ENCODE results near the gene SMIM35.

The SMIM35 gene

DNA sequence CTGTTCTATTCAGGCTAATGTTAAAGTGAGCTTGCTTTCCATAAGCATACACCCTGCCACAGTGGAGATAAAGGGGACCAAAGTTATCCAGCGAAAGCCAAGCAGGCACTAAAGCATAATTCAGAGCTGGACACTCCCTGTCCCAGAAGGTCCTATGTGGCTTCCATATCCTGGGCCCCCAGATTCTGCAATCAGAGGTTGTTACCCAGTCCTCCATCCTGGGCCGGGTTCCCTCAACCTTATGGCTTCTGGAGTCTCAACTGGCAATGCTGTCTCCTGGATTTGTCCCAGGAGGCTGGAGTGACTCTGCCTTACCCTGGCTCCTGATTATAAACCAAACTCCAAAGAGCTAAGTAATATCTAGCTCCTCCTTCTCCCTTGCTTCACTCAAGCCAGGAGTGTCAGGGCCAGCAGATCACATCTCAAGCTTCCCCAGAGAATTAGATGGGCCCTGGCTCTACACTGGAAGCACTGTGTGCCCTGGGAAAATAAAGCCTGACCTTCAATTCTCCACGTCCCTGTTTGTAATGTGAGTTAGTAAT is 14.0 kb upstream of the SMIM35 start:
- Histone ChIP-seq H2AFZ (ENCODE audit: low read length) (no peak overlapping the region), H4K20me1 (ENCODE audit: insufficient read depth, low read length) (no peaks in the 10 kb centered on the region), H3F3A (ENCODE audit: insufficient read depth, low read length) (no peaks in the 10 kb centered on the region), H3K27ac (ENCODE audit: low read depth, low read length, poor library complexity, severe bottlenecking) (no peak overlapping the region), H3K9me3 (ENCODE audit: low read length) (no peaks in the 10 kb centered on the region), H3K36me3 (ENCODE audit: insufficient read depth, low read length) (no peaks in the 10 kb centered on the region), H3K79me2 (ENCODE audit: insufficient read depth, low read length) (no peaks in the 10 kb centered on the region), H3K4me1 (ENCODE audit: insufficient read depth, low read length, severe bottlenecking) (no peaks in the 10 kb centered on the region), H3K27me3 (ENCODE audit: insufficient read depth, low read length) (peaks cover 4% of the 10 kb centered on the region; the same call in 1 of the 2 replicates), H3K4me2 (ENCODE audit: low read length) (no peak overlapping the region), H3K9ac (ENCODE audit: low read length) (no peak overlapping the region), H3K9me2 (ENCODE audit: low read depth, low read length) (no peaks in the 10 kb centered on the region), H3K4me3 (ENCODE audit: low read depth, low read length, poor library complexity, severe bottlenecking) (no peak overlapping the region)
- no peak for TF ChIP-seq EZH2 (IDR thresholded peaks at IDR 0.05; ENCODE audit: borderline replicate concordance, low read length)

DNA sequence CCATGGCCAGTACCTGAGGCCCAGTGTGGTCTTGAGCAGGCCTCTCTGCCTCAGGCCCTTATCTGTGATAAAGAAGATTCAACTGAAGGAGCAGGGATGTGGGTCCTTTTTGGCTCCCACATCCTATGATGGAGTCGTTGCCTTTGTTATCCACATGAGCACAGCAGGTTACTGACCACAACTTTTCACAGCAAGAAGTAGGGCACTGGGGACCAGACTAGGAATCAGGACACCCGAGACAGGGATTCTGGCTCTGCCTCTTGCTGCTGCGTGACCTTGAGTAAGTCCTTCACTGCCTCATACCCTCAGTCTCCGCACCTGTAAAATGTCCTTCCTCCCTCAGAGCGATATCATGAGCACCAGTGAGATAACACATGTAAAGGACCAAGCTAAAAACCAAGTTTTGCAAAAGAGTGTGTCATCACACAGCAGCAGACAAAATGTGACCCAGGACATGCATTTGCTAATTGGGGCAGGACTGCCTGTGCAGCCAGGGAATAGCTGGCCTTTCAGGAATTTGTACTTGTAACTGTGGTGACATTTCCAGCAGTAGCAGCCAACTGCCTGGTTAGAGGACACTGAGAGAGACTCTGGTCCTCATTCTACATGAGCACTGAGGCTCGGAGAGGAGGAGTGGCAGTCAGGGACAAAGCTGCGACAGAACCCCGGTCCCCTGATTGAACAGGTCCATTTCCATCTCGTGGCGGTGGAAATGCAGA is 13.2 kb upstream of the SMIM35 start:
- Histone ChIP-seq H3K4me2 (ENCODE audit: low read length) (no peak overlapping the region), H3K27me3 (ENCODE audit: insufficient read depth, low read length) (peaks cover 4% of the 10 kb centered on the region; the same call in 1 of the 2 replicates)

DNA sequence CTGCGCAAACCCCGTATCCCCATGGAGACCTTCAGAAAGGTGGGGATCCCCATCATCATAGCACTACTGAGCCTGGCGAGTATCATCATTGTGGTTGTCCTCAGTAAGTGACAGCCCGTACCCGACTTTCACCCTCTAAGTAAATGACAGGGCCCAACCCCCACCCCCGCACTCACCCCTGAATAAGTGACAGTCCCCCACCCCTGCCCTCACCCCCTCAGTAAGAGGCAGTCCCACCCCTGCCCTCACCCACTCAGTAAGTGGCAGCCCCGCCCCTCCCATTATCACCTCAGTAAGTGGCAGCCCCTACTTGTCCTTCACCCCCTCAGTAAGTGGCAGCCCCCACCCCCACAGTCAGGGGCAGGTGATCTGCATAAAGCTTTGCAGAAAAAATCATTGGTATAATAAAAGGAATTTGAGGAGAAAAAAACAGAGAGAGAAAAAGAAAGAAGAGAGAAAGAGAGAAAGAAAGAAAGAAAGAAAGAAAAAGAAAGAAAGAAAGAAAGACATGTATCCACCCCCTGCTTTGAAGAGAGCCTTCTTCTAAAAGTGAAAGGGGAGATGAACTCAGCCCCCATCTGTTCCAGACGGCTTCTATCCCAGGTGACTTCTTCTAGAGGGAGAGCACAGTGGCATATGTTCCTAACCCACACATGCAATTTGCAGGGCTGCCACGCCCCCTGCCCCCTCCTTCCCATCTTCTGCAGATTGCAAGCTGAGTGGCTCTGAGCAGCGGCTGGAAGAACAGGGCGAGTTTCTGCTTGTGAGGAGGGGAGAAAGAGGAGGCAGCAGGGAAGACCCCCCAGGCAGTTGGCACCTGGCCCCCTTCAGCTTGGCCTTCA is 12.5 kb upstream of the SMIM35 start:
- Histone ChIP-seq H3K4me3 (ENCODE audit: low read depth, low read length, poor library complexity, severe bottlenecking) (no peak overlapping the region), H3K27ac (ENCODE audit: low read depth, low read length, poor library complexity, severe bottlenecking) (no peak overlapping the region), H3K27me3 (ENCODE audit: insufficient read depth, low read length) (peaks cover 4% of the 10 kb centered on the region; the same call in 1 of the 2 replicates), H3K36me3 (ENCODE audit: insufficient read depth, low read length) (no peaks in the 10 kb centered on the region), H4K20me1 (ENCODE audit: insufficient read depth, low read length) (no peaks in the 10 kb centered on the region), H3K9me2 (ENCODE audit: low read depth, low read length) (no peaks in the 10 kb centered on the region), H2AFZ (ENCODE audit: low read length) (no peak overlapping the region), H3K9ac (ENCODE audit: low read length) (no peak overlapping the region), H3K4me2 (ENCODE audit: low read length) (no peak overlapping the region), H3K4me1 (ENCODE audit: insufficient read depth, low read length, severe bottlenecking) (no peaks in the 10 kb centered on the region), H3K9me3 (ENCODE audit: low read length) (no peaks in the 10 kb centered on the region), H3K79me2 (ENCODE audit: insufficient read depth, low read length) (no peaks in the 10 kb centered on the region), H3F3A (ENCODE audit: insufficient read depth, low read length) (no peaks in the 10 kb centered on the region)
- no peak for TF ChIP-seq EZH2 (IDR thresholded peaks at IDR 0.05; ENCODE audit: borderline replicate concordance, low read length)
- TF ChIP-seq, protein P1, sequence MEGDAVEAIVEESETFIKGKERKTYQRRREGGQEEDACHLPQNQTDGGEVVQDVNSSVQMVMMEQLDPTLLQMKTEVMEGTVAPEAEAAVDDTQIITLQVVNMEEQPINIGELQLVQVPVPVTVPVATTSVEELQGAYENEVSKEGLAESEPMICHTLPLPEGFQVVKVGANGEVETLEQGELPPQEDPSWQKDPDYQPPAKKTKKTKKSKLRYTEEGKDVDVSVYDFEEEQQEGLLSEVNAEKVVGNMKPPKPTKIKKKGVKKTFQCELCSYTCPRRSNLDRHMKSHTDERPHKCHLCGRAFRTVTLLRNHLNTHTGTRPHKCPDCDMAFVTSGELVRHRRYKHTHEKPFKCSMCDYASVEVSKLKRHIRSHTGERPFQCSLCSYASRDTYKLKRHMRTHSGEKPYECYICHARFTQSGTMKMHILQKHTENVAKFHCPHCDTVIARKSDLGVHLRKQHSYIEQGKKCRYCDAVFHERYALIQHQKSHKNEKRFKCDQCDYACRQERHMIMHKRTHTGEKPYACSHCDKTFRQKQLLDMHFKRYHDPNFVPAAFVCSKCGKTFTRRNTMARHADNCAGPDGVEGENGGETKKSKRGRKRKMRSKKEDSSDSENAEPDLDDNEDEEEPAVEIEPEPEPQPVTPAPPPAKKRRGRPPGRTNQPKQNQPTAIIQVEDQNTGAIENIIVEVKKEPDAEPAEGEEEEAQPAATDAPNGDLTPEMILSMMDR (IDR thresholded peaks at IDR 0.05; ENCODE audit: low read length): no peak

More for the DNA sequence above, 13.2 kb upstream of the SMIM35 start:
- no peaks in the 10 kb centered on the region for H4K20me1 ChIP-seq (ENCODE audit: insufficient read depth, low read length)
- no peaks in the 10 kb centered on the region for H3K36me3 ChIP-seq (ENCODE audit: insufficient read depth, low read length)
- no peaks in the 10 kb centered on the region for H3K9me3 ChIP-seq (ENCODE audit: low read length)
- H3K4me1 ChIP-seq (ENCODE audit: insufficient read depth, low read length, severe bottlenecking): no peaks in the 10 kb centered on the region
- H3K27ac ChIP-seq (ENCODE audit: low read depth, low read length, poor library complexity, severe bottlenecking): no peak overlapping the region
- no peaks in the 10 kb centered on the region for H3F3A ChIP-seq (ENCODE audit: insufficient read depth, low read length)
- no peak for TF ChIP-seq EZH2 (IDR thresholded peaks at IDR 0.05; ENCODE audit: borderline replicate concordance, low read length)
- TF ChIP-seq, protein P1 (IDR thresholded peaks at IDR 0.05; ENCODE audit: low read length): no peak
- H3K9me2 ChIP-seq (ENCODE audit: low read depth, low read length): no peaks in the 10 kb centered on the region
- H3K79me2 ChIP-seq (ENCODE audit: insufficient read depth, low read length): no peaks in the 10 kb centered on the region
- H3K4me3 ChIP-seq (ENCODE audit: low read depth, low read length, poor library complexity, severe bottlenecking): no peak overlapping the region
- no peak overlapping the region for H3K9ac ChIP-seq (ENCODE audit: low read length)
- no peak overlapping the region for H2AFZ ChIP-seq (ENCODE audit: low read length)
